ENCODE data around the gene COL18A1.

COL18A1 gene

DNA sequence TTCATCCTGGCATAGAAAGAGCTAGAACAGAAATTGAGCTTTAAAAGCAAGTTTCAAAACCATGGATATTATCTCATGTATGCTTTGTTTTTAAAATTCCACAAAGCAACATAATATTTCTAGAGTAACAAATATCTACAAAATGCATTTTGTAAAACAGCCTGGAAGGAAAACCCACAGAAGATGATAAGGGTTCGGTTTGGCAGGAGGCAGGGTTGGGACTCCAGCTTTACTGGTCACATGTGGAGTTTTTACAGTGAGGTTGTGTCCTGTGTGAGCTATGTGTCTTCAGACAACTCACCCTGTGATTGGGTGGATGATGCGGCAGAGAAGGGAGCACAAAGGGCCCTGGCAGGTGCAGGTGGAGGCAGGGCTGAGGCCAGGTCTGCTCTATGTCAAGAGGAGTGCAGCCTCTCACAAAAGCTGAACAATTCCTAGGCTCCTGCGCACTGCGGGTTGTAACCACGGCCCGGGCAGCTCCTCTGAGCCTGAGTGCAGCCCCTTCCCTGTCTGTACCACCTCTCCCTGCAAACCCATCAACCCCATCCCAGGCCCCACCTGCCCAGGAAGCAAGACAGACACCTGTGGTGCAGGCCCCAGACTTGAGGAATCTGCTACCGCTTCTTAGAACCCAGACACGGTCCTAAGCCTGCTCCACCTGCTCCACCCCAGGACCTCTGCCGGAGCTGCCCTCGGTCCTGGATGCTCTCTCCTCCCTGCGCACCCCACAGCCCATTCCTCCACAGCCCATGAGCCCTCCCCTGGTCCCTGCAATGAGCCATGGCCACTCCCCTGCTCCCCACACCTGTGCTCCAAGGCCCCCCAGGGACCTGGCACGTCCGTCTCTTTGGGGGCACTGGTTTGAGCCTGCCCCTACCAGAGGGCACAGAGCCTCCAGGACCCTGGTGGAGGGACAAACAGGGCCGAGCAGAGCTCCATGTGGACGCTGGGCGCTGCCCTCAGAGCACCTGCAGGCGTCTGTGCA, 2.8 kb upstream of the COL18A1 start:
- no peak for DNase-seq (ENCODE audit: low read depth in 2 of 2)

- DNase-seq (ENCODE audit: low read depth in 2 of 2), result no peak
Observed at GRCh38 chr21:45403133-45403824, 1.7 kb upstream of the COL18A1 start.

GRCh38 chr21:45403825-45404729, 888 bp upstream of the COL18A1 start:
- DNase-seq (ENCODE audit: low read depth in 2 of 2), result no peak

DNA sequence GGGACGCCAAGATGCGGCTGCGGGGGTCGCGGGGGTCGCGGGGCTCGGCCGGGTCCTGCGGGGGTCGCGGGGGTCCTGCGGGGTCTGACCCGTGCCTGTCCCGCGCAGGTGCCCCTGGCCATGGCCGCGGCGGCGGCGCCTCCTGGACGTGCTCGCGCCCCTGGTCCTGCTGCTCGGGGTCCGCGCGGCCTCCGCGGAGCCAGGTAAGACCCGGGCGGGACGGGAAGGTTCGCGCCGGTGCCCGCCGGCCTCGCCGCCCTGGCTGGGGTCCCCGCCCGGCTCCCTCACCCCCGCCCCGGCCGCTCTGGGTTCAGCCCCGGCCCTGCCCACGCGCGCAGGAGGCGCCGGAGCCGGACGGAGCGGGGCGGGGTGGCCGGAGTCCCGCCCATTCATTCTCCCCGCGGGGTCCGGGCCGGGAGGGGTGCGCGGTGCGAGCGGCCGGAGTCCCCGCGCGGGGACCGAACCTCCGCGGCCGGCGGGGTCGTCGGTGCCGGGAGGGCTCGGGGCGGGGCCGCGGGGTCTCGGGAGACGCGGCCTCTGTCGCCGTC, 380 bp downstream of the COL18A1 start:
- no peak for DNase-seq (ENCODE audit: low read depth in 2 of 2)

DNA sequence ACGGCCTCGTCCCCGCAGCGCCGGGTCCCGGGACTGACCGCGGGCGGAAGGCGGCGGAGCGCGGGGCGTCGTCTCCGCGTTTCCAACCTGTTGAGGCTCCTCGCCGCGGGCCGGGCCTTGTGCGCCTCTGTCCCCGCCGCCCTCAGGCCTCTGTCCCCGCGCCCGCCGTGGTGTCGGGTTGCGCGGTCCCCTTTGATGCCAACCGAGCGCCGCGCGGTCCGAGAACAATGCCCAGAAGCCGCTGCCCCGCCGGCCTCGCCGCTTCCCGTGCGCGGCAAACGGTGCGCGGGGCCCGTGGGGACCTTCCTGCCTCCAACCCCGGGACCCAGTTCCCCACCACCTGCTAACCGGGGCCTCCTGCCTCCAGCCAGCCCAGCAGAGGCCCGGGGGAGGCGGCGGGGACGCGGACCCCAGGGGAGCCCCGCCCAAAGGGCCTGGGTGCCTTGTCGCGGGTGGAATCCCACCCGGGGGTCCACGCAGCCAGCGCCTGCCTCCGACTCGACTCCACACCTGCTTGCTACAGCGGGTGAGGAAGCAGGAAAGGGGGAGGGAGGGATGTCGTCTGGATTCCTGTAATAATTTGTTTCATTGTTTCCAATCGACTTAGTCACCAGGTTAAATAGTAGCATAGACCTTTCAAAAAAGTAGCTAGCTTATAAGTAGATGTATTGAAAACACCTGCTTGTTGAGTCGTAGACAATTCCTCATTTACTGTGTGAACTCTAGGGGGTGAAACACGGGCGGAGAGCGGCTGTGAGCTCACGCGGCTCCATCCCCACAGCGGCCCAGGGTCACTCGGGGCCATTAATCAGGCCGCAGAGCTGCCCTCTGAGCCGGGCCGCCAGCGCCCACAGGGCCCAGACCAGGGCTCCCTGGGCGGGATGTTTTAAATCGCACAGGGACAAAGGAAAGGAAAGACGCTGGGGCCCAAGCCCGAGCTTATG, 1.1 kb downstream of the COL18A1 start:
- DNase-seq (ENCODE audit: low read depth in 2 of 2), result no peak

- no peak for DNase-seq (ENCODE audit: low read depth in 2 of 2)
Observed at GRCh38 chr21:45406801-45407628, 2.0 kb downstream of the COL18A1 start.

DNA sequence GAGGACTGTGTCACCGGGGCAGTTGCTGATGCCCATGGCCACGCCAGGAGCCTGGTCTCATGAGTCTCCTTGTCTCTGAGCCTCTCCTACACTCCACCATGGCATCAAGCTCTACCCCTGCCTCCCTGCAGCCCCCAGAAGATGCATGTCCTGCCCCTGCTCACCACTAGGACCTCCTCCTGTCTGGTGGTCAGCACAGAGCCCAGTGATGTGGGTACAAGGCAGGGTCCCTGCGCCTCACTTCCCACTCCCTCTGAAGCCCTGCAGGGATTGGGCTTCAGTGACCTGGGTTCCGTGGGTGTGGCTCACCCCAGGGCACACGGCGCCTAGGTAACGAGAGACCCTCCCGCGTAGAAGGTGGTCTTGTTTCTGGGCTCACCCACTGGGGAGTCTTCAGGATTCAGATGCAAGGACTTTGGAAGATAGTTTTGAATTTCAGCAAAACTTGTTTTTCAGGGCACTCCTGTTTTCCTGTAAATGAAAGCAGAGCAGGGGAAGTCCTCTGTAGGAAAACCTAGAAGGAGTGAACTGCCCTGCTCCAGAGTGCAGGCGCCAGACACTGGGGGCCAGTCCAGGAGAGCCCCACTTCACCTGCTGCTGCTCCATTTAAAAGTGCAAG, 2.8 kb downstream of the COL18A1 start:
- DNase-seq (ENCODE audit: low read depth in 2 of 2), result no peak

- no peak for DNase-seq (ENCODE audit: low read depth in 2 of 2)
Observed at GRCh38 chr21:45408271-45408791, 3.4 kb downstream of the COL18A1 start.

DNA sequence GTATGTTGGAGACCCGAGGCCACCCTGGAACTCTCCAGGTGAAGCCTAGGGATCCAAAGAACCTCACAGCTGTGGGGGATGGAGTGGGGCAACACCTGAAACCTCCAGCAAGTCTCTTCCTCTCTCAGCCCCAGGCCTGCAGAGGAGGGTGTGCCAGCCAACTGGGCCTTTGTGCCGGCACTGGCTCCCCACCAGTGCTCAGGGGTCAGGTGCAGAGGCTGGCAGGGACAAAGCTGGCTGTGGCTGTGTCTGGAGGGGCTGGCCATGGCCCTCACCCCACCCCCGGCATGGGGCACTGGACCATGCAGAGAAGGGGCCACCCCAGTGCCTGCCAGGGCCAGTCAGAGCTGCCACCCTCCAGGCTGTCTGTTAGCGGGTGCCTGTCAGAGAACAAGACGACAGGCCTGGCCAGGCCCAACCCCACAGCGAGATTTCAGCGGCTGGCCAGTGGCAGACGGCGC, 3.9 kb downstream of the COL18A1 start:
- DNase-seq (ENCODE audit: low read depth in 2 of 2), result no peak

GRCh38 chr21:45409466-45410150, 4.6 kb downstream of the COL18A1 start:
- DNase-seq (ENCODE audit: low read depth in 2 of 2), result no peak

DNA sequence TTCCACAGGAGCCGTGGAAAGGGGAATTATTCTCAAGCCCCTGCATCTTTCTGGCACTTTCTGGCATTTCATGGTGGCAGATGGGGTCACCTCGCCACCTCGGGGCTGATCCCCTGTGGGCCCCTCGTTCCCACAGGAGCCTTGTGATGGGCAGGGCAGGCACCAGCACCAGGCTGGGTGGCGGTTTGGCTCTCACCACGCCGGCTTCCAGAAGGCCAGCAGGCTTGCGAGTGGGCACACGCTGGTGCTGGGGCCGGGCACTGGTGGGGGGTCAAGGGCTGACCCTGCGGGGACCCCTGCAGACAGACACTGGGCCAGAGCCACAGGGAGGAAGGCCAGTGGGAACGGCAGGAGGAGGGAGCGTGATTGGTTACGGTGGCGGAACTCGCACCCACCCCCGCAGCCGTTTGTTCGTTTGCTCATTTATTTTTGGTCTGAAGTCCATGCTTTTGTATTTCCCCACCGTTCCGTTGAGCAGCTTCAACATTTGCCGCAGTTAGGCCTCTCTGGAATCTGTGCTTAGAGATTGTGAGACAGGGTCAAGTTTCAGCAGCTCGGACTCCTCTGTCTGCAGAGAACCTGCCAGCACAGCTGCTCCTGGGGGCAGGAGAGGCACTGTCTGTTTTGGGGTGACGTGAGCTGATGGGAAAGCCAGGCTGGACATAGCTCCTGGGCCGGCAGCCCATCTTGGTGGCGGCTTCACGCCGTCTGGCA, 5.3 kb downstream of the COL18A1 start:
- DNase-seq (ENCODE audit: low read depth in 2 of 2), result no peak

DNA sequence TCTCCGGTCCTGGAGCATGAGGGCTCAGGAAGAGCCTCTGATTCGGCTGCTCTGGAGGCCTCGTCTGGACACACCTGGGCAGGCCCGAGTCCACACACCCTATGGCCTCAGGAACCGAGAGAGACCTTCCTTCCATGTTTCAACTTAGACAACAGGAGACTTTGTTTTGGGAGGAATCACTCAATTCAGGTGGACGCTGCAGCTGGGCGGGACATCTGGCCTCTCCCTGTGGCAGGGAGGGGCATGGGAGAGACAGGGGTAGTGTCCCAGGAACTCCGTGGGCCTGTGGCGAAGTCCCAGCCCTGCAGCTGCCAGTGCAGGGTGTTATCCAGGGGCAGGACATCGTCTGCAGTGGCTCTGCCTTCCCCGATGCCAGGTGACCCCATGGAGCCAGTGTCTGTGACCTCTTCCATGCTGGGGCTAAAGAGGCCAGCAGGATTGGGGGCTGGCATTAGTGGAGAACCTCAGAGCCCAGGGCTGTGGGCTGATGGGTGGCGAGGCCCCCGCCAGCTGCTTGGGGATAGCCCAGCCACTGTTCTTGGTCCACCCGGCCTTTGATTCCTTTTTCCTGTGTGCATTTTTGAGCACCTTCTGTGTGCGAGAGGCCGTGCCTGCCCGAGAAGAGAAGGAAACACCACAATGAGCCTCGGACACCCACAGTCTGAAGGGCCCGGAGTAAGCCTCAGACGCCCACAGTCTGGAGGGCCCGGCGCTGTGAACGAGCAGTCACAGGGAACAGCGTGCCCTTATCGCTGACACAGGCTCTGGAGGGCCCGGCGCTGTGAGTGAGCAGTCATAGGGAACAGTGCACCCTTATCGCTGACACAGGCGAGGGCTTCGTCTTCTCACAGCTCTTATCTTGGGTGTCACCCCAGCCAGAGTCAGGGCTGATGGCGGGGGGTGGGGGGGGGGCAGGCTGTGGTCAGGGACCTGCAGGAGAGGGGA, 6.2 kb downstream of the COL18A1 start:
- no peak for DNase-seq (ENCODE audit: low read depth in 2 of 2)

DNA sequence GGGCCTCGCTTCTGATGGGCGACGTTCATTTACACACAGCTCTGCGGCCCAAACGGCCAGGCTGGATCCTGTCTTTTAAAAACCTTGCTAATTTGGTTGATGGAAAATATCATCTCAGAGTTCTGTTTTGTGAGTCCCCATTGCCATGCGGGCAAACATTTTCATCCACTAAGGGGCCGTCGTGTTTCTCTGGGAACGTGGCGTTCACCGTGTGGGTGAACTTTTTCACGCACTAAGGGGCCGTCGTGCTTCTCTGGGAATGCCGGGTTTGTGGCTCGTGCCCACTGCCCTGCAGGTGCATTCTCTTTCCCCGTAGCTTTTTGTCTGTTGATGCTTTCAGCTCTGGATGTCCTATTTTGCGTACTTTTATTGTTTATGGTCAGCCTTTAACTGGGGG, 6.8 kb downstream of the COL18A1 start:
- no peak for DNase-seq (ENCODE audit: low read depth in 2 of 2)

GRCh38 chr21:45412491-45412890, 7.5 kb downstream of the COL18A1 start:
- DNase-seq (ENCODE audit: low read depth in 2 of 2), result no peak

DNA sequence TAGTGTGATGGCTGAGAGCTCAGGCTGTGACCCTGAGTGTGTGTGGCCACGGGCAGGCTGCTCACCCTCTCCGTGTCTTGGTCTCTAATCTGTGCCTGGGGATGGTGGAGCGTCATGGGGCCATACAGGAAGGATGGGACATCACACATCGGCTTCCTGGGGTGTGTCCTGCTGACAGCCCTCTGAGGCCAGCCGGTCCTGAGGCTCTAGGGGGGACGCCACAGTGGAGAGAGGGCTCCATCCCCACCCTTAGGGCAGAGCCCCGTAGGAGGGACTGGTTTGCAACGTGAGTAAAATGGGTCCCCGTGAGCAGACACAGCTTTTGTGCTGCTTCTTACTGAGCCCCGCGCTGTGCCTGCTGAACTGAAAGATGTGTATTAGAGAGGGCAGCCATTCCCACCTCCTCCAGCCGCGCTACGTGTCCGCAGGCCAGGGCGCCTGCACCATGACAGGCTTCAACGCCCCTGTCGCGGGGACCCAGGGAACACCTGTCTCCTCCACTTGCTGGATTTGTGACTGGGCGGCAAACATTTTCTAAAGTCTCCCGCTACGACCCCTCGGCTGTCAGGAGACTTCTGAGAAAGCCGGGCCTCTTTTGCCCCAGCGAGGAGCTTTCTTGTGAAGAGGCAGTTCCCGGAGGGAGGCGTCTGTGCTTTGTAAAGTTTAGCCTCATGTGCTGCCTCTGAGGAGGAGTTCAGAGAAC, 8.1 kb downstream of the COL18A1 start:
- DNase-seq (ENCODE audit: low read depth in 2 of 2), result no peak

- no peak for DNase-seq (ENCODE audit: low read depth in 2 of 2)
Observed at GRCh38 chr21:45413922-45414321, 9.0 kb downstream of the COL18A1 start.

Measured in stimulated activated CD8-positive, alpha-beta memory T cell treated with anti-CD3 and anti-CD28 coated beads, Interleukin-7, amount 100 ng/mL, for 1 hour (primary cell).